Natural killer cell (primary cell): Measurements from ENCODE around the gene ACAA2. TPM values are rescaled to one million over a fixed set of nuclear protein-coding genes. Genes with fewer than 3 reads are reported as not detected.

ENCODE experiments used
- ATAC-seq, 3 donors: fragments of 150-1000 bp in 2 of 3; fragments of 200-7000 bp in 1 of 3; cut with Tn5 transposase; 1 replicate in 1 of 3; 2 replicates in 2 of 3; pipeline ENCODE4 v1.10.0; 2021; ENCODE audit warnings: mild to moderate bottlenecking in 2 of 3, moderate library complexity in 2 of 3
- DNase-seq, 2 donors: peaks; one replicate each; pipeline versions ENCODE4 v3.0.0 to v3.0.0-alpha.2; 2013 to 2021; ENCODE audit warnings: mixed read lengths in 1 of 2
- H3K27ac ChIP-seq: one replicate; pipeline ENCODE4 v1.5.1; 2013; ENCODE audit warnings: mild to moderate bottlenecking, low read length
- H3K27me3 ChIP-seq: one replicate; pipeline ENCODE4 v1.6.1; 2013; ENCODE audit warnings: low read length; ENCODE audit not compliant: control insufficient read depth, insufficient read depth
- H3K36me3 ChIP-seq: one replicate; pipeline ENCODE4 v1.6.1; 2013; ENCODE audit warnings: low read length; ENCODE audit not compliant: control insufficient read depth, insufficient read depth
- H3K4me1 ChIP-seq: one replicate; pipeline ENCODE4 v1.6.1; 2013; ENCODE audit warnings: low read length; ENCODE audit not compliant: control insufficient read depth, insufficient read depth
- H3K4me3 ChIP-seq: one replicate; pipeline ENCODE4 v1.5.1; 2013; ENCODE audit warnings: low read length
- H3K9me3 ChIP-seq: one replicate; pipeline ENCODE4 v1.6.1; 2013; ENCODE audit warnings: low read length; ENCODE audit not compliant: control insufficient read depth, insufficient read depth
- H3K27ac Mint-ChIP-seq, 2 donors: one replicate each; pipeline ENCODE4 v1.8.0; 2022; ENCODE audit warnings: mild to moderate bottlenecking in 2 of 2, mixed read lengths in 2 of 2, moderate library complexity in 1 of 2
- H3K27me3 Mint-ChIP-seq, 2 donors: one replicate each; pipeline ENCODE4 v1.8.0; 2022; ENCODE audit warnings: low read depth in 2 of 2, mixed read lengths in 2 of 2
- H3K36me3 Mint-ChIP-seq: one replicate; pipeline ENCODE4 v1.8.0; 2022; ENCODE audit warnings: mixed read lengths
- H3K4me1 Mint-ChIP-seq, 2 donors: one replicate each; pipeline ENCODE4 v1.8.0; 2022; ENCODE audit warnings: mixed read lengths in 2 of 2
- H3K4me3 Mint-ChIP-seq: one replicate; pipeline ENCODE4 v1.8.0; 2022; ENCODE audit warnings: mild to moderate bottlenecking, moderate library complexity, mixed read lengths
- H3K9me3 Mint-ChIP-seq, 2 donors: one replicate each; pipeline ENCODE4 v1.8.0; 2022; ENCODE audit warnings: mixed read lengths in 2 of 2
- WGBS: methylation state at CpG from one replicate; pipeline ENCODE4 v1.1.7; 2013; ENCODE audit warnings: missing lambda C conversion rate; ENCODE audit not compliant: insufficient coverage; 5-methylcytosine and 5-hydroxymethylcytosine counted together
- intact Hi-C: fragments of 100-400 bp; cut with micrococcal nuclease; formaldehyde crosslinking; loops from one replicate; pipeline ENCODE4 v1.14.2; 2022
- total RNA-seq, 4 donors: library from RNA; stranded (reverse); fragments of 120-200 nt in 1 of 4; gene quantifications; one replicate each; pipeline versions ENCODE4 v1.2.3 to v1.2.4, GENCODE V29; 2013 to 2022
- TF ChIP-seq, protein P1 (sequence below): fragments of 200-600 bp; IDR thresholded peaks from one replicate; pipeline ENCODE4 v1.8.0; 2022; ENCODE audit warnings: antibody characterized with exemption

The ACAA2 gene
- total RNA-seq, 3 donors from 2014 or later (not counting 1 experiment from before 2014, with no cell fraction given), result 47.0 to 71.7 (median 59.2) TPM

GRCh38 chr18:49815927-49816326 is 2.6 kb upstream of the ACAA2 start:
- H3K36me3 Mint-ChIP-seq, result no peaks in the 10 kb centered on the region
- ATAC-seq, result no peak
- intact Hi-C loops, result loop anchor here (10.0 kb wide), 2 partner anchors 871 to 981 kb away; no protein-coding TSS in a partner anchor
- H3K27me3 Mint-ChIP-seq, result no peaks in the 10 kb centered on the region
- TF ChIP-seq, protein P1, sequence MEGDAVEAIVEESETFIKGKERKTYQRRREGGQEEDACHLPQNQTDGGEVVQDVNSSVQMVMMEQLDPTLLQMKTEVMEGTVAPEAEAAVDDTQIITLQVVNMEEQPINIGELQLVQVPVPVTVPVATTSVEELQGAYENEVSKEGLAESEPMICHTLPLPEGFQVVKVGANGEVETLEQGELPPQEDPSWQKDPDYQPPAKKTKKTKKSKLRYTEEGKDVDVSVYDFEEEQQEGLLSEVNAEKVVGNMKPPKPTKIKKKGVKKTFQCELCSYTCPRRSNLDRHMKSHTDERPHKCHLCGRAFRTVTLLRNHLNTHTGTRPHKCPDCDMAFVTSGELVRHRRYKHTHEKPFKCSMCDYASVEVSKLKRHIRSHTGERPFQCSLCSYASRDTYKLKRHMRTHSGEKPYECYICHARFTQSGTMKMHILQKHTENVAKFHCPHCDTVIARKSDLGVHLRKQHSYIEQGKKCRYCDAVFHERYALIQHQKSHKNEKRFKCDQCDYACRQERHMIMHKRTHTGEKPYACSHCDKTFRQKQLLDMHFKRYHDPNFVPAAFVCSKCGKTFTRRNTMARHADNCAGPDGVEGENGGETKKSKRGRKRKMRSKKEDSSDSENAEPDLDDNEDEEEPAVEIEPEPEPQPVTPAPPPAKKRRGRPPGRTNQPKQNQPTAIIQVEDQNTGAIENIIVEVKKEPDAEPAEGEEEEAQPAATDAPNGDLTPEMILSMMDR, result no peak
- WGBS, result 59% methylated on average over 4 of the region's 4 CpGs
- Histone ChIP-seq H3K27ac (no peak overlapping the region), H3K27me3 (no peaks in the 10 kb centered on the region), H3K4me1 (peaks cover 59% of the 10 kb centered on the region), H3K36me3 (no peaks in the 10 kb centered on the region), H3K9me3 (no peaks in the 10 kb centered on the region), H3K4me3 (no peak overlapping the region)
- H3K27ac Mint-ChIP-seq, result peak overlapping the region; percentile 77 to 99
- H3K9me3 Mint-ChIP-seq, result no peaks in the 10 kb centered on the region
- peak overlapping the region; percentile 99 for H3K4me3 Mint-ChIP-seq
- peaks cover 88 to 90% of the 10 kb centered on the region in 2 donors for H3K4me1 Mint-ChIP-seq
- no peak for DNase-seq

DNA sequence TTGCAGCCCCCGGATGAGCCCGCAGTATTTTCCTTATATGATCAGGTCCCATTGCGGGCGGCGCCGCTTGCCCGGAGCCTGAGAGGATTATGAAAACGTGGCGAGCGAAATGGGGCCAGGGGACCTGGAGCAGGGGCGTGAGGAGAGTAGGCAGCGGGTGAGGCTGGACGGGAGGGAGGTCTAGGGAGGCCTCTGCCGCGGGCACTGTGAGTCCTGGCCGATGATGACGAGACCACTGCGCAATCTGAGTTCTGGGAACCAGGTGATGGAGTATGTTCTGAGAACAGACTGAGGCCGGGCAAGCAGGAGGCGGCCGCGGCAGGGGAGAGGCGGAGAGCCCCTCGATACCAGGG is 790 bp upstream of the ACAA2 start:
- H3K27ac Mint-ChIP-seq, result peak overlapping the region; percentile 77 to 99
- peaks cover 2% of the 10 kb centered on the region for H3K9me3 ChIP-seq

DNA sequence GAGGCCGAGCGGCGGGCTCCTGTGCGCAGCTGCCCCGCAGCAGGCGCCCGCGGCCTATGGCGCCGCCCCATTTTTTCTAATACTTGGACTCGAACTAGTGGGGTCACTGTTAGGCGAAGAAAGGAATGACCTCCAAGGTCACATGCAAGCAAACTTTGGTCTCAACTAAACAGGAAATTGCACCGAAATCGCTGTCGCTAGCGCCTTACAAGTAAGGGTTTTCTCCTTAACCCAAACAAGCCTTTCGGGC is 339 bp downstream of the ACAA2 start:
- TF ChIP-seq, protein P1, result no peak
- Mint-ChIP-seq H3K27ac (peak overlapping the region; percentile 77 to 99), H3K4me3 (peak overlapping the region; percentile 99), H3K36me3 (peaks cover 23% of the 10 kb centered on the region), H3K27me3 (no peaks in the 10 kb centered on the region), H3K9me3 (peaks cover 0 to 2% of the 10 kb centered on the region in 2 donors), H3K4me1 (peaks cover 80 to 82% of the 10 kb centered on the region in 2 donors)
- intact Hi-C loops, result loop anchor here (2.0 to 10.0 kb wide), 5 partner anchors 28 to 978 kb away; partner anchors contain the start of genes C18orf32 and MBD1
- ATAC-seq (peak in 2 of 3 donors; percentile 19), DNase-seq (no peak)
- 0% methylated on average over 17 of the region's 17 CpGs for WGBS
- H3K4me3 ChIP-seq, result peak overlapping the region; percentile 93
- H3K36me3 ChIP-seq, result no peaks in the 10 kb centered on the region
- H3K27me3 ChIP-seq, result no peaks in the 10 kb centered on the region
- H3K4me1 ChIP-seq, result peaks cover 31% of the 10 kb centered on the region
- peaks cover 11% of the 10 kb centered on the region for H3K9me3 ChIP-seq
- peak overlapping the region; percentile 99 for H3K27ac ChIP-seq

More for the DNA sequence above, 790 bp upstream of the ACAA2 start:
- Histone ChIP-seq H3K27ac (peak overlapping the region; percentile 99), H3K4me3 (peak overlapping the region; percentile 93), H3K36me3 (no peaks in the 10 kb centered on the region), H3K4me1 (peaks cover 41% of the 10 kb centered on the region), H3K27me3 (no peaks in the 10 kb centered on the region)
- Mint-ChIP-seq H3K4me1 (peaks cover 85 to 86% of the 10 kb centered on the region in 2 donors), H3K4me3 (peak overlapping the region; percentile 99), H3K9me3 (no peaks in the 10 kb centered on the region), H3K36me3 (peaks cover 13% of the 10 kb centered on the region), H3K27me3 (no peaks in the 10 kb centered on the region)
- under 1% methylated on average over 24 of the region's 24 CpGs for WGBS
- ATAC-seq, result peak; percentile 22 to 45 (median 37)
- TF ChIP-seq, protein P1, result no peak
- intact Hi-C loops, result loop anchor here (5.0 to 10.0 kb wide), 4 partner anchors 327 to 979 kb away; partner anchors contain the start of genes C18orf32 and MBD1
- DNase-seq, result no peak
